ENCODE data around the gene TECPR1.

GRCh38 chr7:98232799-98233198 is 19.2 kb downstream of the TECPR1 start:
- TF ChIP-seq EZH2phosphoT487 (IDR thresholded peaks at IDR 0.05; ENCODE audit: borderline replicate concordance, low read depth, low read length) (no peak), CTCF (conservative IDR thresholded peaks at IDR 0.05; ENCODE audit: low read length) (no peak)
